ENCODE measurements around the gene STIMATE. TPM values are rescaled to one million over a fixed set of nuclear protein-coding genes. Genes with fewer than 3 reads are reported as not detected.

The STIMATE gene
- 5.8 to 9.2 TPM (median 7.7 TPM) in 5 replicates for total RNA-seq (2022; extraction: Qiagen RNA extraction)

DNA sequence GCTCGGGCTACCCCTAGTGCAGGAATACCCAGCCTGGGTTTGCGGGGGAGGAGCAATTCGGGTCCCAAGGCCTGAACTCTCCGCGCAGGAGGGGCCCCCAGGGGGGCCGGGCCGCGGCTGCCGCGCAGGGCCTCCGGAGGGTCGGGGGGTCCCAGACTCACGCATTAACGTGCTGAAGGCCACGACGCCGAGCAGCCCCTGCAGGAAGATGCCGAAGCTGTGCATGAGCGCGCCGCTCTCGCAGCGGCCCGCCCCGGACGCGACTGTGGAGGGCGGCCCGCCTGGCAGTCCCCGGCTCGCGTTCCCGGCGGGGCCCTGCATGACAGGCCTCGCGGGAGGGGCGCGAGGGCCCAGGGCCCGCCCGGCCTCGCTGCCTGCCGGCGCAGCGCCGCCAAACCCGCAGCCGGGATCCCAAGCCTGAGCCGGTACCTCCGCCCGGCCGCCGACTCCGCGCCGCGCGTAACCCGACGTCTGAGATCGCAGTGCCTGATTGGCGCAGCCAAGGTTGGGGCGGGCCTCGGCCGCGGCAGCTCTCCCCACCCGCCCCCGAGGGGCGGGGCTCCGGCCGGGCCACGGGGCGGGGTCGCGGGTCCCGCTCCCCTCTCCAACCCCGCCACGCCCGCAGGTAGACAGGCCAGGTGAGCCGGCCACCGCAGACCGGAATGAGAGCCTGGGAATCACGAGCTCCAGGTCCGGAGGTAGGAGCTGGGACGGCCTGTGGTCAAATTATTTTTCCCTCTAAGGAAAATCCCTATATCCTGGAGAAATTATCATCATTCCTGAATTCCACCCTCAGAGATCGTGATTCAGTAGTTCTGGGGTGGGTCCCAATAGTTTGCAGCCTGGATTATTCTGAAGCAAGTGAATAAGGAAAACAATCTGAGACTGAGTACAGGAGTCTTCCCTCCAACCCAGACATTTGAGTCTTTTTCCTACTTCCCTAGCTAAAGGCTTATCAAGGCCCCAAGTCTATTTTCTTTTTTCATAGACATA lies at the start of gene STIMATE:
STIMATE (minus strand) TSS at position 419 of the 993 bp plus-strand sequence; CDS start at position 321, 98 bp downstream.

DNA sequence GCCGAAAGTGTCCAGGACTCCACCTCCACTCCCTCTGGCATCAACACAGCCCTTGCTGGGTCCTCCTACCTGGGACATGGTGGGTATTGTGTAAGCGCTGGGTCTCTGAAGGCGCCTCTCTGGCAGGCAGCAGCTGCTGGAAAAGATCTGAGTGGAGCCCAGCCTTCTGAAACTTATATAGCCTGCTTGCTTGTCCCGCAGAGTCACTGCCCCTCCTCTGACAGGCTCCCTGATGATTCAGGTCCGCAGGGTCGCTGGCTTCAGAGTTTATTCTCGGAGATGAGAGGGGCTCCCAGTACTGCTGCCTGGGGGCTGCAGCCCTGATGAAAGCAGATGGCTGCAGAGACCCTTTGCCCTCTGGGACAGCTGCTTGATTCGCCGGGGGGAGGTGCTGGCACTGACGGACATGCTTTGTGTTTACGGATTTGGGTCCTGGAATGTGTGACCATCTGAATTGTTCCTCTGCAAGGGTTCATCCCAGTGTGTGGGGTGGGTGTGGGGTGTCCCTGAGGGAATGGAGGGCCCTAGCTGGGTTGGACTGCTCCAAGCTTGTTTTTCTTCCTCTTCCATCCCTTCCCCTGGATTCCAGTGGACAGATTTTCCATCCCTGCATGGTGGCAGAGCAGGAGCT lies 62.4 kb downstream of the STIMATE start, which contains the start of gene MUSTN1:
MUSTN1 (minus strand) TSS at position 149 of the 631 bp plus-strand sequence; CDS start at position 78, 71 bp downstream.

DNA sequence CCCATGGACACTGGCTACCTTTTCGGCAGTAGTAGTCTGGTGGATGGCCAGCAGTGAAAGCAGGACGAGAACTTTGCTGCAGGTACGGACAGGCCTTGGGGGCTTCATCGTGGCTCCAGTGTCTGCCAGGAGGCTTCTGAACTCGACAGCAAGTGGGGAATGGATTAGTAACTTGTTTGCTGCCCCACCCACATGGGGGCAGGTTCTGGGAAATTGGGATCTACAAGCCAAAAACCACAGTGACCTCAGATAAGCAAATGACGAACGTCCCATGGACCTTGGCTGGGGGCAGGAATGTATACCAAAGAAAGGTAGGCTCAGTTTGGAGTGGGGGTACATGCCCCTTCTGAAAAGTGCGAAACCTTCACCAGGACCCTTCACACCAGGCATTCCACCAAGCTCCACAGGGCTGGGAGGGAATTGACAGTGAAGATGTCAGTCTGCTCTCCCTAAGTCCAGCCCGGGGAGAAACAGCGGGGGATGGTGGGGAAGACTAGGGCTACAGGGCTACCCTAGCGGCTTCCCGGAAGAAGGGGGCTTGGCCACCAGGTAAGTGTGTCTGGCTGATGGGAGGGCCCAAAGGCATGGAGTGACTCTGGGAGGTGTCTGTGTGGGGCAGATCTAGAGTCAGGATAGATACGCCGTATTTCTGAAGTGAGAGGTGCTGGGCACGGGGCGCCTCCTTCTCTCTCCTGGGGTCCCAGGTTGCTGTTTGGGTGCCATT lies 66.7 kb downstream of the STIMATE start, which contains the start of gene ITIH4:
ITIH4 (minus strand) TSS at position 138 of the 724 bp plus-strand sequence; CDS start at position 108, 30 bp downstream.

DNA sequence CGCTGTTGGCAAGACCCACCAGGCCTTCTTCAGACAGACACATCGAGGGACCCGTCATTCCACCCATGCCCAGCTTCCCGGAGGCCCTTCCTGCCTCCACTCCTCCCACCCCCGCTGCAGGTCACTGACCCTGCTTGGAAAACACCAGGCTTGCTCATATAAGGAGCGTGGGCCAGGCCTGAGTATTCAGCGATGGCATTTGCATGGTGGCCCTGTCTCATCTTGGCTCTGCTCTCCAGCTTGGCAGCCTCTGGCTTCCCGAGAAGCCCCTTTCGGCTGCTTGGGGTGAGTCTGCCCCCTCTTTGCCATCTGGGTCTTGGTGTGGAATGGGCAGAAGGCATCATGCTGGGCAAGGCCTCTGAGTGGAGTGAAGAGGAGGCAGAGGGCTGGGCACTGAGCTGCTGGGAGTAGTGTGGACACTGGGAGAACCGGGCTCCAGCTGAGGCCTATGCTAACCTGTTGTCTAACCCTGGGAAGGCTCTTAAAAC lies 102.7 kb downstream of the STIMATE start, which contains the start of gene ITIH3:
ITIH3 (plus strand) TSS at position 185 of the 488 bp plus-strand sequence; CDS start at position 193, 8 bp downstream.

Other genes starting within 250 kb of the STIMATE start
- 9.8 to 15.1 TPM (median 14.7 TPM) in 5 replicates for gene PBRM1, start 211.6 kb downstream of the STIMATE start, total RNA-seq (2022; extraction: Qiagen RNA extraction)
- gene GNL3, start 211.5 kb downstream of the STIMATE start, total RNA-seq (2022; extraction: Qiagen RNA extraction): 91.2 to 148 TPM (median 94.3 TPM) in 5 replicates
- 33.4 to 43.7 TPM (median 38.6 TPM) in 5 replicates for gene GLT8D1, start 191.8 kb downstream of the STIMATE start, total RNA-seq (2022; extraction: Qiagen RNA extraction)
- 151 to 178 TPM (median 163 TPM) in 5 replicates for gene SPCS1, start 191.4 kb downstream of the STIMATE start, total RNA-seq (2022; extraction: Qiagen RNA extraction)
- 10.6 to 15.1 TPM (median 12.9 TPM) in 5 replicates for gene NEK4, start 126.6 kb downstream of the STIMATE start, total RNA-seq (2022; extraction: Qiagen RNA extraction)
- not detected in 5 replicates for gene ITIH1, start 119.9 kb downstream of the STIMATE start, total RNA-seq (2022; extraction: Qiagen RNA extraction)
- 0.05 TPM in 1 of 5 replicates, not detected in the others for gene ITIH3, start 102.8 kb downstream of the STIMATE start, total RNA-seq (2022; extraction: Qiagen RNA extraction)
- 0.18 to 0.92 TPM (median 0.71 TPM) in 5 replicates for gene ITIH4, start 66.9 kb downstream of the STIMATE start, total RNA-seq (2022; extraction: Qiagen RNA extraction)
- gene MUSTN1, start 62.5 kb downstream of the STIMATE start, total RNA-seq (2022; extraction: Qiagen RNA extraction): 0.19 to 0.28 TPM (median 0.21 TPM) in 3 of 5 replicates, not detected in the others
- gene SFMBT1, start 148.5 kb upstream of the STIMATE start, total RNA-seq (2022; extraction: Qiagen RNA extraction): 7.6 to 9.2 TPM (median 8.1 TPM) in 5 replicates
- gene RFT1, start 232.9 kb upstream of the STIMATE start, total RNA-seq (2022; extraction: Qiagen RNA extraction): 20.8 to 29.8 TPM (median 28.0 TPM) in 5 replicates